ENCODE data around the gene ALDH3B2. TPM values are rescaled to one million over a fixed set of nuclear protein-coding genes. Genes with fewer than 3 reads are reported as not detected.
"Not testable (repeated sequence)": the region's sequence is repeated elsewhere in the genome, so short reads cannot be mapped to it uniquely, and the experiment has no call there.

Gene ALDH3B2
- total and polyA plus RNA-seq, 2 experiments from 2014 or later: not detected

DNA sequence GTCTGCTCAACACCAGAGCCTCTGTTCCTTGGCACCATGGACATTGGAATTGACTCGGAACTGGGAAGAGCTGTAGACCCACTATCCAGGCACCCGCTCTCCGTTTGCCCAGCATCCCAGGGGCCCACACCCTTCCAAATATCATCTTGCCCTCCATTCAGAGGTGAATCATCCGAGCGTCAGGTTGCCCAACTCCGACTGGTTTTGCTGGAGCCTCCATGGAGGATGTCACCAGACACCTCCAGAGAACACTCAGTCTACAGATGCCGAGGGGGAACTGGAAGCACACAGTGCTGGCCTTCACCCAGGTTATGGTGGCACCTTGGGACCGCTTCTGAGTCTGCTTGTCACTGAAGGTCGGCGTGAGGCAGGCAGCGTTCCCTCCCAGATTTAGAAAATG lies 35.4 kb upstream of the ALDH3B2 start:
- H3K4me2 ChIP-seq; H3F3A ChIP-seq (replicated peaks; ENCODE audit: low read depth); ATAC-seq; H3K9me3 Mint-ChIP-seq; H3K36me3 Mint-ChIP-seq (ENCODE audit: low read depth); H3K36me3 ChIP-seq (ENCODE audit: insufficient read depth); H3K4me1 Mint-ChIP-seq; H4K20me1 ChIP-seq (replicated peaks; ENCODE audit: insufficient read depth); H3K27ac Mint-ChIP-seq; H3K27ac ChIP-seq (ENCODE audit: low read depth); H2AFZ ChIP-seq; H3K9me2 ChIP-seq (ENCODE audit: insufficient read depth); H3K4me3 ChIP-seq; H3K79me2 ChIP-seq (replicated peaks; ENCODE audit: insufficient read depth); H3K4me1 ChIP-seq (ENCODE audit: insufficient read depth); DNase-seq (ENCODE audit: low spot score); H3K4me3 Mint-ChIP-seq: not testable (repeated sequence)
- peaks cover 11% of the 10 kb centered on the region; the same call in 1 of the 2 replicates for H3K27me3 ChIP-seq (ENCODE audit: insufficient read depth)
- peaks cover 14% of the 10 kb centered on the region for H3K27me3 Mint-ChIP-seq (ENCODE audit: insufficient read depth, low read depth, poor library complexity)

- no peaks in the 10 kb centered on the region for H4K20me1 ChIP-seq (replicated peaks; ENCODE audit: insufficient read depth)
- no peak overlapping the region for H2AFZ ChIP-seq
- Mint-ChIP-seq H3K27me3 (ENCODE audit: insufficient read depth, low read depth, poor library complexity) (peaks cover 7% of the 10 kb centered on the region), H3K4me1 (no peaks in the 10 kb centered on the region), H3K4me3 (no peak overlapping the region), H3K27ac (no peak overlapping the region), H3K9me3 (no peaks in the 10 kb centered on the region), H3K36me3 (ENCODE audit: low read depth) (no peaks in the 10 kb centered on the region)
- no peaks in the 10 kb centered on the region for H3K36me3 ChIP-seq (ENCODE audit: insufficient read depth)
- ATAC-seq (no peak), DNase-seq (ENCODE audit: low spot score) (no peak)
- H3K79me2 ChIP-seq (replicated peaks; ENCODE audit: insufficient read depth): no peaks in the 10 kb centered on the region
- no peaks in the 10 kb centered on the region for H3F3A ChIP-seq (replicated peaks; ENCODE audit: low read depth)
- no peak for TF ChIP-seq NANOG (IDR thresholded peaks at IDR 0.05; ENCODE audit: borderline replicate concordance)
- no peak for TF ChIP-seq CREB1 (CRISPR knock-in tag; IDR thresholded peaks at IDR 0.05; ENCODE audit: low read depth)
- no peak for TF ChIP-seq EZH2 (IDR thresholded peaks at IDR 0.05; ENCODE audit: low read depth, unreplicated experiment)
- TF ChIP-seq ZNF114 (CRISPR knock-in tag; IDR thresholded peaks at IDR 0.05): no peak
- no peak for TF ChIP-seq ZNF331 (CRISPR knock-in tag; IDR thresholded peaks at IDR 0.05; ENCODE audit: low read depth)
- TF ChIP-seq, protein P1, sequence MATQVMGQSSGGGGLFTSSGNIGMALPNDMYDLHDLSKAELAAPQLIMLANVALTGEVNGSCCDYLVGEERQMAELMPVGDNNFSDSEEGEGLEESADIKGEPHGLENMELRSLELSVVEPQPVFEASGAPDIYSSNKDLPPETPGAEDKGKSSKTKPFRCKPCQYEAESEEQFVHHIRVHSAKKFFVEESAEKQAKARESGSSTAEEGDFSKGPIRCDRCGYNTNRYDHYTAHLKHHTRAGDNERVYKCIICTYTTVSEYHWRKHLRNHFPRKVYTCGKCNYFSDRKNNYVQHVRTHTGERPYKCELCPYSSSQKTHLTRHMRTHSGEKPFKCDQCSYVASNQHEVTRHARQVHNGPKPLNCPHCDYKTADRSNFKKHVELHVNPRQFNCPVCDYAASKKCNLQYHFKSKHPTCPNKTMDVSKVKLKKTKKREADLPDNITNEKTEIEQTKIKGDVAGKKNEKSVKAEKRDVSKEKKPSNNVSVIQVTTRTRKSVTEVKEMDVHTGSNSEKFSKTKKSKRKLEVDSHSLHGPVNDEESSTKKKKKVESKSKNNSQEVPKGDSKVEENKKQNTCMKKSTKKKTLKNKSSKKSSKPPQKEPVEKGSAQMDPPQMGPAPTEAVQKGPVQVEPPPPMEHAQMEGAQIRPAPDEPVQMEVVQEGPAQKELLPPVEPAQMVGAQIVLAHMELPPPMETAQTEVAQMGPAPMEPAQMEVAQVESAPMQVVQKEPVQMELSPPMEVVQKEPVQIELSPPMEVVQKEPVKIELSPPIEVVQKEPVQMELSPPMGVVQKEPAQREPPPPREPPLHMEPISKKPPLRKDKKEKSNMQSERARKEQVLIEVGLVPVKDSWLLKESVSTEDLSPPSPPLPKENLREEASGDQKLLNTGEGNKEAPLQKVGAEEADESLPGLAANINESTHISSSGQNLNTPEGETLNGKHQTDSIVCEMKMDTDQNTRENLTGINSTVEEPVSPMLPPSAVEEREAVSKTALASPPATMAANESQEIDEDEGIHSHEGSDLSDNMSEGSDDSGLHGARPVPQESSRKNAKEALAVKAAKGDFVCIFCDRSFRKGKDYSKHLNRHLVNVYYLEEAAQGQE (IDR thresholded peaks at IDR 0.05; ENCODE audit: unreplicated experiment): no peak
- no peak for TF ChIP-seq JUNB (IDR thresholded peaks at IDR 0.05; ENCODE audit: unreplicated experiment)
- no peaks in the 10 kb centered on the region for H3K27me3 ChIP-seq (ENCODE audit: insufficient read depth)
- no peak overlapping the region for H3K4me3 ChIP-seq
- H3K4me1 ChIP-seq (ENCODE audit: insufficient read depth): 0 out of 2 replicates have a peak, but pooled peaks cover 7% of the 10 kb centered on the region
- no peaks in the 10 kb centered on the region for H3K9me2 ChIP-seq (ENCODE audit: insufficient read depth)
- H3K4me2 ChIP-seq: no peak overlapping the region
- no peak overlapping the region for H3K27ac ChIP-seq (ENCODE audit: low read depth)
Observed at GRCh38 chr11:67705264-67705663, 30.8 kb upstream of the ALDH3B2 start.

GRCh38 chr11:67704524-67704923 lies 30.1 kb upstream of the ALDH3B2 start:
- Histone ChIP-seq H3K36me3 (ENCODE audit: insufficient read depth) (no peaks in the 10 kb centered on the region), H3K79me2 (replicated peaks; ENCODE audit: insufficient read depth) (no peaks in the 10 kb centered on the region), H2AFZ (no peak overlapping the region), H3K4me3 (no peak overlapping the region), H3K9me2 (ENCODE audit: insufficient read depth) (no peaks in the 10 kb centered on the region), H3K27me3 (ENCODE audit: insufficient read depth) (no peaks in the 10 kb centered on the region), H3K27ac (ENCODE audit: low read depth) (no peak overlapping the region), H3F3A (replicated peaks; ENCODE audit: low read depth) (no peaks in the 10 kb centered on the region), H4K20me1 (replicated peaks; ENCODE audit: insufficient read depth) (no peaks in the 10 kb centered on the region), H3K4me2 (no peak overlapping the region), H3K4me1 (ENCODE audit: insufficient read depth) (0 out of 2 replicates have a peak, but pooled peaks cover 7% of the 10 kb centered on the region)
- H3K9me3 Mint-ChIP-seq: peaks cover 2% of the 10 kb centered on the region; the same call in 1 of the 3 replicates
- DNase-seq (ENCODE audit: low spot score) (no peak), ATAC-seq (no peak)
- no peak overlapping the region for H3K27ac Mint-ChIP-seq
- no peaks in the 10 kb centered on the region for H3K36me3 Mint-ChIP-seq (ENCODE audit: low read depth)
- no peaks in the 10 kb centered on the region; the same call in 2 of the 3 replicates for H3K4me1 Mint-ChIP-seq
- H3K4me3 Mint-ChIP-seq: no peak overlapping the region
- peaks cover 10% of the 10 kb centered on the region for H3K27me3 Mint-ChIP-seq (ENCODE audit: insufficient read depth, low read depth, poor library complexity)
- TF ChIP-seq, protein P2, sequence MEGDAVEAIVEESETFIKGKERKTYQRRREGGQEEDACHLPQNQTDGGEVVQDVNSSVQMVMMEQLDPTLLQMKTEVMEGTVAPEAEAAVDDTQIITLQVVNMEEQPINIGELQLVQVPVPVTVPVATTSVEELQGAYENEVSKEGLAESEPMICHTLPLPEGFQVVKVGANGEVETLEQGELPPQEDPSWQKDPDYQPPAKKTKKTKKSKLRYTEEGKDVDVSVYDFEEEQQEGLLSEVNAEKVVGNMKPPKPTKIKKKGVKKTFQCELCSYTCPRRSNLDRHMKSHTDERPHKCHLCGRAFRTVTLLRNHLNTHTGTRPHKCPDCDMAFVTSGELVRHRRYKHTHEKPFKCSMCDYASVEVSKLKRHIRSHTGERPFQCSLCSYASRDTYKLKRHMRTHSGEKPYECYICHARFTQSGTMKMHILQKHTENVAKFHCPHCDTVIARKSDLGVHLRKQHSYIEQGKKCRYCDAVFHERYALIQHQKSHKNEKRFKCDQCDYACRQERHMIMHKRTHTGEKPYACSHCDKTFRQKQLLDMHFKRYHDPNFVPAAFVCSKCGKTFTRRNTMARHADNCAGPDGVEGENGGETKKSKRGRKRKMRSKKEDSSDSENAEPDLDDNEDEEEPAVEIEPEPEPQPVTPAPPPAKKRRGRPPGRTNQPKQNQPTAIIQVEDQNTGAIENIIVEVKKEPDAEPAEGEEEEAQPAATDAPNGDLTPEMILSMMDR (conservative IDR thresholded peaks at IDR 0.05; ENCODE audit: low read depth in 2 of 2): no peak
